ENCODE measurements around the gene CFAP69. TPM values are rescaled to one million over a fixed set of nuclear protein-coding genes. Genes with fewer than 3 reads are reported as not detected.
A peak's percentile ranks its signal among the peaks of the same experiment; 100 is the strongest.
"Not testable (repeated sequence)": the region's sequence is repeated elsewhere in the genome, so short reads cannot be mapped to it uniquely, and the experiment has no call there.

The CFAP69 gene
- total RNA-seq, 1 donor from 2014 or later, result 10.3 TPM

DNA sequence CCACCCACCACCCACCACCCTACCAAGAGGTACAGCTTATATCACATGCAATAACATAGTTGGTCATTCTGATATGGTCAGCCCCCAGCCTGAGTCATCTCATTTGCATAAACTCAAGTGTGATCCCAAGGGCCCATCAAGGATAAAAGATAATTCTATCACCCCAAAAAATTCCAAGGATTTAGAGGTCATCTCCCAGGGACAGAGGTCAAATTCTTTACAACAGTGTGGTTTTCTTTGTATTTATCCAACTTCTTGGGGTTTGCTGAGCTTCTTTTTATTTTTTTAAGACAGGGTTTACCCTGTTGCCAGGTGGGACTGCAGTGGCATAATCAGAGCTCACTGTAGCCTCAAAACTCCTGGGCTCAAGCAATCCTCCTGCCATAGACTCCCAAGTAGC is 92.1 kb downstream of the CFAP69 start:
- DNase-seq (ENCODE audit: low read depth), result peak; percentile 26

- no peak for DNase-seq (ENCODE audit: low read depth)
Measured at GRCh38 chr7:90345016-90345415, 100.0 kb downstream of the CFAP69 start.

DNA sequence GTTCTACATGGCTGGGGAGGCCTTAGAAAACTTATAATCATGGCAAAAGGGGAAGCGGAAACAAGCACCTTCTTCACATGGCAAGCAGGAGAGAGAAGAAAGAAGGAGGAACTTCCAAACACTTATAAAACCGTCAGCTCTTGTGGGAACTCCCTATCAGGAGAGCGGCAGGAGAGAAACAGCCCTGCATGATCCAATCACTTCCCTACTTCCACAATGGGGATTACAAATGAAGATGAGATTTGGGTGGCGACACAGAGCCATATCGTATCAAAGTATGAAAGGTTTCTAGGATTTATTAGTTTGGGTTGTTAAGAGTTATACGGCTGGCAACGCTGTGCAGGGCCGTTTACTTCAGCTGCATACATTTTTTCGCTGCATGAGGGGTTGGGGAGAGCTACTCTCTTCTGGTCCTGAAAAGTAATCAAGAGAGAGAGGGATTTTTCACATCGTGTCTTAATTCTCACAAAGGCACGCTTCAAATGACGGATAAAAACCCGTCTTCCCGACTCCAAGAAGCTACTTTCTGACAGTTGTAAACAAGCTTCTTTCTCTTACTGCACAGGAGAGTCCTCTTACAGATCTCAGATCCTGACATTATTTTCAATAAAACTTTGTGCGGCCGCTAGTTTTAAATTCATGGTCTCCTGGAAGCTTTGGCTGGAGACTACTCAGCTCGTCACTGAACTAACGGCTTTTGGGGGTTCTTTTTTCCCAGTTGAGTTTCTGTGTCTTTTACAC is 100.8 kb downstream of the CFAP69 start:
- peak; percentile 66 for DNase-seq (ENCODE audit: low read depth)

DNA sequence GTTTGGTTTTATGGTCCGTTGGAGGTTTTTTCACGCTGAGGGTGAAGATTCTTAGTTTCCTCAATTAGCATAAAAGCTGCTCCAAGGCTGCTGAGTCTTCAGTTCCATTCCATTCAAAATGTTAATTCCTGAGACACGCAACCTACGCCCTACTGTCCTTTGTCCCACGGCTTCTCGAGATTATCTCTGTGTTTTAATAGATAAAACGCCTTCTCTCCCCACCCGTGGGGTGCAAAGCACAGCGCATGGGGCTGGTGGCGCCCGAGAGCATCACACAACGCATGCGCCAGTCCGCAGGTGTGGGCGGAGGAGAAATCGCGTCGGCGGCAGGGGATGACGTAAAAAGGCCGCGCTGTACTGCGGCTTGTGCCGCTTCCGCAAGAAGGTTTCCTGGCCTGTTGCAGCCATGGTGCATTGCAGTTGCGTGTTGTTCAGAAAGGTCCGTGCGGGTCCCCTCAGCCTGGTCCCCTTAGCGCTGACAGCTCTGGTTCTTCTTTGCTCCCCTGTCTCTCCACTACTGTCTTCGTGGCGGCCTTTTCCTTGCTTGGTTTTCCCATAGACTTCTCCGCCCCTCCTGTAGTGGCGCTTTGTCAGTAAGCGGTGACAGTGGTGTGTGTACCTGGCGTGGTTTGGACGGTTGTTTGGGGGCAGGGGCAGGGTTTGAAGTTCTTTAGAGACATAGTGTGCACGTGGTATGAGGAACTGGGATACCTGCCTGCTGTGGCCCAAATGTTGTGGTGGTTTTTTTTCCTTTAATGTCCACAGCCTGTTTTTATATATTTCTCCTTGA is 101.6 kb downstream of the CFAP69 start, which contains the start of gene GTPBP10:
TSS of gene GTPBP10 (plus strand) at position 381 of the 790 bp plus-strand sequence. CDS start at position 407, 26 bp downstream.
- DNase-seq (ENCODE audit: low read depth), result peak; percentile 89

DNA sequence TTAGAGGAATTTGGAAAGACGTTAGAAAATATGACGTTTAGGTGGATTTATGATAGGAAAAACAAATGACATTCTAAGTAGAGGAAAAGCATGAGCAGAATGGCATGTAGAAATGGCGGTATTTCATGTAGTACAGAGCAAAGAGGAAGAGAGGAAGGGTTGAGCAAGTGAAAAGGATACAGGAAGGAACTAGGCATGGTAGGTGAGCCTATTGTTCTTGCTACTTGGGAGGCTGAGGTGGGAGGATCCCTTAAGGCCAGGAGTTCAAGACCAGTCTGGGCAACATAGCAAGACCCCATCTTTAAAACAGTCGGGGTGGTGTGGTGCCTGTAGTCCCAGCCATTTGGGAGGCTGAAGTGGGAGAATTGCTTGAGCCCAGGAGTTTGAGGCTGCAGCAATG is 102.8 kb downstream of the CFAP69 start:
- no peak for DNase-seq (ENCODE audit: low read depth)

- no peak for DNase-seq (ENCODE audit: low read depth)
Measured at GRCh38 chr7:90349305-90349704, 104.3 kb downstream of the CFAP69 start.

GRCh38 chr7:90350032-90350431 is 105.1 kb downstream of the CFAP69 start:
- not testable (repeated sequence) for DNase-seq (ENCODE audit: low read depth)

- no peak for DNase-seq (ENCODE audit: low read depth)
Measured at GRCh38 chr7:90351987-90352386, 107.0 kb downstream of the CFAP69 start.

Other genes starting within 250 kb of the CFAP69 start
- gene STEAP1, start 90.7 kb upstream of the CFAP69 start, total RNA-seq, result 13.4 and 17.4 TPM in 2 replicates
- gene STEAP2, start 33.4 kb upstream of the CFAP69 start, total RNA-seq, result 7.1 and 20.2 TPM in 2 replicates
- gene FAM237B, start 76.1 kb downstream of the CFAP69 start, total RNA-seq, result not detected in 2 replicates
- gene GTPBP10, start 101.5 kb downstream of the CFAP69 start, total RNA-seq, result 21.4 and 22.7 TPM in 2 replicates
- 62.1 and 95.2 TPM in 2 replicates for gene CLDN12, start 158.3 kb downstream of the CFAP69 start, total RNA-seq
- gene PTTG1IP2, start 224.5 kb downstream of the CFAP69 start, total RNA-seq, result not detected in 2 replicates

Data from renal cortical epithelial cell (primary cell).